ENCODE measurements around the gene RCBTB2.

Gene RCBTB2

DNA sequence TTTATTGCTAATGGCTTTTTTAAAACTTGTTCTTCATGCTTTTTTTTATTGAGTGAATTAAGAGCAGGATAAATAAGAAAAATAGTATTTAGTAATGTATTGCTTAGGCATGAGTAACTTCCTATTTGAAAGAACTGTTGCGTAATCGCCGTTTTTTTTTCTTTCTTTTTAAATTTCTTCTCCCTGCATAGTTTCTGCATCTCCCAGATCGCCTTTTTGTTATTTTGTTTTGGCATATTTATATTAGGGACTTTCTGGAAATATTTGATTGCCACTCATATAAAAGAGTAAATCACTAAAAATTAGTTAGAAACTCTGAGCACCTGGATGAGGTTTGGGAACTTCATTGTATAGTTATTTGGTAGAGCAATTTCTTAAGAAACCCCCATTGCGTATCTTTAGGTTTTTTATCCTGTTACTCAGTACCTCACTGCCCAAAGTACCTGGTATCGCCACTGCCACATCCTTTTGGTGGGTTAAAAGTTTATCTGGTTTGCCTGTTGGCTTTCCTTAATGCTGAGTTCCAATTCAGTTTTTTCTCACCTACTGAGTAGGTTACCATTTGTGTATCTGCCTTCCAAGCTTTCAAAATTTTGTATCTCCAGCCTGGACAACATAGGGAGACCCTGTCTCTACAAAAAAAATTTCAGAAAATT lies 83.8 kb downstream of the RCBTB2 start (continued):
- TF ChIP-seq RARB (CRISPR knock-in tag; IDR thresholded peaks at IDR 0.05) (no peak), ZFP3 (CRISPR knock-in tag; IDR thresholded peaks at IDR 0.05) (no peak), ISL1 (CRISPR knock-in tag; IDR thresholded peaks at IDR 0.05) (no peak), BACH2 (CRISPR knock-in tag; IDR thresholded peaks at IDR 0.05; ENCODE audit: borderline replicate concordance) (no peak)
- TF ChIP-seq, protein P1, sequence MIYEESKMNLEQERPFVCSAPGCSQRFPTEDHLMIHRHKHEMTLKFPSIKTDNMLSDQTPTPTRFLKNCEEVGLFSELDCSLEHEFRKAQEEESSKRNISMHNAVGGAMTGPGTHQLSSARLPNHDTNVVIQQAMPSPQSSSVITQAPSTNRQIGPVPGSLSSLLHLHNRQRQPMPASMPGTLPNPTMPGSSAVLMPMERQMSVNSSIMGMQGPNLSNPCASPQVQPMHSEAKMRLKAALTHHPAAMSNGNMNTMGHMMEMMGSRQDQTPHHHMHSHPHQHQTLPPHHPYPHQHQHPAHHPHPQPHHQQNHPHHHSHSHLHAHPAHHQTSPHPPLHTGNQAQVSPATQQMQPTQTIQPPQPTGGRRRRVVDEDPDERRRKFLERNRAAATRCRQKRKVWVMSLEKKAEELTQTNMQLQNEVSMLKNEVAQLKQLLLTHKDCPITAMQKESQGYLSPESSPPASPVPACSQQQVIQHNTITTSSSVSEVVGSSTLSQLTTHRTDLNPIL (CRISPR knock-in tag; IDR thresholded peaks at IDR 0.05; ENCODE audit: low read depth), result no peak

DNA sequence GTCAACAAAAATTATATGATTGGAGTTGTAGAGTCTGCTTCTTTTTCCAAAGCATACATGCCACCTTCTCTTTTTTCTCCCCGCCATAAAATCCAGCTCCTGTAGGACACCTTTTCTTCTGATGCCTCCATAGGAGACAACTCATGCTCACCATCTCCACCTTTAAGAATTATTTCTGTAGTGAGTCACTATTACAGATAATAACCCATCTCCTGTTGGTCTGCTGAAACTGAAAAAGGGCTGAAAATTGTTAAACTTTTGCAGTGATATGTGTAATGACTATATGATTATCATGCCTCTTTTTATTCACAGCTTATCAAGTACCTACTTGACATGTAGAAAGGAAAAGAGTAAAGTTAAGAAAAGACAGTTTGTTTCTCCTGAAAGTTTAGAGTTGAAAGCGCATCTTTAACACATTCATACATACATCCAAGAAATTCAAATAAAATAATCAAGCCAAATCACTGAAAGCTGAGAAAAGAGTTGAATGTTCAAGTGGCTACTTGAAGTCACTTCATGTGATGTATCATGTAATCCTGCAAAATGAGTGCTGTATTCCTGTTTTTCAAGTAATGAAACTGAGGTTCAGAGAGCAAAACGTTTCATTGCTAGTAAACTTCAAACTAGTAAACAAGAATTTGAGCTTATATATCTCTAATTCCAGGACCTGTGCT lies 84.5 kb downstream of the RCBTB2 start:
- TF ChIP-seq, protein P2, sequence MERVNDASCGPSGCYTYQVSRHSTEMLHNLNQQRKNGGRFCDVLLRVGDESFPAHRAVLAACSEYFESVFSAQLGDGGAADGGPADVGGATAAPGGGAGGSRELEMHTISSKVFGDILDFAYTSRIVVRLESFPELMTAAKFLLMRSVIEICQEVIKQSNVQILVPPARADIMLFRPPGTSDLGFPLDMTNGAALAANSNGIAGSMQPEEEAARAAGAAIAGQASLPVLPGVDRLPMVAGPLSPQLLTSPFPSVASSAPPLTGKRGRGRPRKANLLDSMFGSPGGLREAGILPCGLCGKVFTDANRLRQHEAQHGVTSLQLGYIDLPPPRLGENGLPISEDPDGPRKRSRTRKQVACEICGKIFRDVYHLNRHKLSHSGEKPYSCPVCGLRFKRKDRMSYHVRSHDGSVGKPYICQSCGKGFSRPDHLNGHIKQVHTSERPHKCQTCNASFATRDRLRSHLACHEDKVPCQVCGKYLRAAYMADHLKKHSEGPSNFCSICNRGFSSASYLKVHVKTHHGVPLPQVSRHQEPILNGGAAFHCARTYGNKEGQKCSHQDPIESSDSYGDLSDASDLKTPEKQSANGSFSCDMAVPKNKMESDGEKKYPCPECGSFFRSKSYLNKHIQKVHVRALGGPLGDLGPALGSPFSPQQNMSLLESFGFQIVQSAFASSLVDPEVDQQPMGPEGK (CRISPR knock-in tag; IDR thresholded peaks at IDR 0.05; ENCODE audit: borderline replicate concordance), result no peak
- TF ChIP-seq ZNF70 (CRISPR knock-in tag; IDR thresholded peaks at IDR 0.05), result no peak
- TF ChIP-seq SNAI2 (CRISPR knock-in tag; IDR thresholded peaks at IDR 0.05), result no peak
- TF ChIP-seq GLIS3 (CRISPR knock-in tag; IDR thresholded peaks at IDR 0.05), result no peak
- no peak for TF ChIP-seq ZFP3 (CRISPR knock-in tag; IDR thresholded peaks at IDR 0.05)
- TF ChIP-seq ZNF8 (CRISPR knock-in tag; IDR thresholded peaks at IDR 0.05), result no peak
- ATAC-seq, result no peak

DNA sequence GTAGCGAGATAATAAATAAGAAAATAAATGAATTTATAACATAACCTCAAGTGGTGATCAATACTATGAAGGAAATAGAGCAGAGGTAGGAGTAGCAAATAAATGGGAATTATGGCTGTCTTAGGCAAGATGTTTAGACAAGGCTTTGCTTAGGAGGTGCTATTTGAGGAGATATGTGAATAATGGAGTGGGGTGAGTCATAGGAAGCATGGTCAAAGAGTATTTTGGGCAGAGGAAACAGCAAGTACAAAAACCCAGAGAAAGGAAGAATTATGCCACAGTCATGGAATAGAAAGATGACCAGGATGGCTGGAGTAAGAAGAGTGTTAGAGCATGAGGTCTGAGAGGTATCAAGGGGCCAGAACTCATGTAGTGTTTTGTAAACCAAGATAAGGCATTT lies 86.4 kb downstream of the RCBTB2 start:
- ATAC-seq, result peak; percentile 51; the same call in 2 of the 3 replicates
- TF ChIP-seq PPARA (CRISPR knock-in tag; IDR thresholded peaks at IDR 0.05; ENCODE audit: borderline replicate concordance) (no peak), ZFP30 (CRISPR knock-in tag; IDR thresholded peaks at IDR 0.05) (no peak), TCF4 (CRISPR knock-in tag; IDR thresholded peaks at IDR 0.05; ENCODE audit: borderline replicate concordance) (no peak), SNAI2 (CRISPR knock-in tag; IDR thresholded peaks at IDR 0.05) (no peak), ZC3H10 (CRISPR knock-in tag; IDR thresholded peaks at IDR 0.05) (no peak), ZNF565 (CRISPR knock-in tag; conservative IDR thresholded peaks at IDR 0.05; ENCODE audit: low read depth) (no peak), OSR1 (CRISPR knock-in tag; IDR thresholded peaks at IDR 0.05) (no peak), ISL1 (CRISPR knock-in tag; IDR thresholded peaks at IDR 0.05) (no peak), BACH2 (CRISPR knock-in tag; IDR thresholded peaks at IDR 0.05; ENCODE audit: borderline replicate concordance) (no peak), RARB (CRISPR knock-in tag; IDR thresholded peaks at IDR 0.05) (no peak), ARNTL (CRISPR knock-in tag; IDR thresholded peaks at IDR 0.05; ENCODE audit: borderline replicate concordance, low read depth) (no peak), GLIS3 (CRISPR knock-in tag; IDR thresholded peaks at IDR 0.05) (no peak), ESRRG (CRISPR knock-in tag; IDR thresholded peaks at IDR 0.05) (no peak), ZNF8 (CRISPR knock-in tag; IDR thresholded peaks at IDR 0.05) (no peak), ZFP3 (CRISPR knock-in tag; IDR thresholded peaks at IDR 0.05) (no peak), CSDC2 (CRISPR knock-in tag; IDR thresholded peaks at IDR 0.05) (no peak)
- TF ChIP-seq, protein P2 (CRISPR knock-in tag; IDR thresholded peaks at IDR 0.05; ENCODE audit: borderline replicate concordance), result no peak
- TF ChIP-seq, protein P1 (CRISPR knock-in tag; IDR thresholded peaks at IDR 0.05; ENCODE audit: low read depth), result no peak
- TF ChIP-seq, protein P3, sequence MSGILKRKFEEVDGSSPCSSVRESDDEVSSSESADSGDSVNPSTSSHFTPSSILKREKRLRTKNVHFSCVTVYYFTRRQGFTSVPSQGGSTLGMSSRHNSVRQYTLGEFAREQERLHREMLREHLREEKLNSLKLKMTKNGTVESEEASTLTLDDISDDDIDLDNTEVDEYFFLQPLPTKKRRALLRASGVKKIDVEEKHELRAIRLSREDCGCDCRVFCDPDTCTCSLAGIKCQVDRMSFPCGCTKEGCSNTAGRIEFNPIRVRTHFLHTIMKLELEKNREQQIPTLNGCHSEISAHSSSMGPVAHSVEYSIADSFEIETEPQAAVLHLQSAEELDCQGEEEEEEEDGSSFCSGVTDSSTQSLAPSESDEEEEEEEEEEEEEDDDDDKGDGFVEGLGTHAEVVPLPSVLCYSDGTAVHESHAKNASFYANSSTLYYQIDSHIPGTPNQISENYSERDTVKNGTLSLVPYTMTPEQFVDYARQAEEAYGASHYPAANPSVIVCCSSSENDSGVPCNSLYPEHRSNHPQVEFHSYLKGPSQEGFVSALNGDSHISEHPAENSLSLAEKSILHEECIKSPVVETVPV (CRISPR knock-in tag; IDR thresholded peaks at IDR 0.05), result no peak
- TF ChIP-seq, protein P4, sequence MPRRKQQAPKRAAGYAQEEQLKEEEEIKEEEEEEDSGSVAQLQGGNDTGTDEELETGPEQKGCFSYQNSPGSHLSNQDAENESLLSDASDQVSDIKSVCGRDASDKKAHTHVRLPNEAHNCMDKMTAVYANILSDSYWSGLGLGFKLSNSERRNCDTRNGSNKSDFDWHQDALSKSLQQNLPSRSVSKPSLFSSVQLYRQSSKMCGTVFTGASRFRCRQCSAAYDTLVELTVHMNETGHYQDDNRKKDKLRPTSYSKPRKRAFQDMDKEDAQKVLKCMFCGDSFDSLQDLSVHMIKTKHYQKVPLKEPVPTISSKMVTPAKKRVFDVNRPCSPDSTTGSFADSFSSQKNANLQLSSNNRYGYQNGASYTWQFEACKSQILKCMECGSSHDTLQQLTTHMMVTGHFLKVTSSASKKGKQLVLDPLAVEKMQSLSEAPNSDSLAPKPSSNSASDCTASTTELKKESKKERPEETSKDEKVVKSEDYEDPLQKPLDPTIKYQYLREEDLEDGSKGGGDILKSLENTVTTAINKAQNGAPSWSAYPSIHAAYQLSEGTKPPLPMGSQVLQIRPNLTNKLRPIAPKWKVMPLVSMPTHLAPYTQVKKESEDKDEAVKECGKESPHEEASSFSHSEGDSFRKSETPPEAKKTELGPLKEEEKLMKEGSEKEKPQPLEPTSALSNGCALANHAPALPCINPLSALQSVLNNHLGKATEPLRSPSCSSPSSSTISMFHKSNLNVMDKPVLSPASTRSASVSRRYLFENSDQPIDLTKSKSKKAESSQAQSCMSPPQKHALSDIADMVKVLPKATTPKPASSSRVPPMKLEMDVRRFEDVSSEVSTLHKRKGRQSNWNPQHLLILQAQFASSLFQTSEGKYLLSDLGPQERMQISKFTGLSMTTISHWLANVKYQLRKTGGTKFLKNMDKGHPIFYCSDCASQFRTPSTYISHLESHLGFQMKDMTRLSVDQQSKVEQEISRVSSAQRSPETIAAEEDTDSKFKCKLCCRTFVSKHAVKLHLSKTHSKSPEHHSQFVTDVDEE (CRISPR knock-in tag; IDR thresholded peaks at IDR 0.05), result no peak

All from SK-N-SH treated with all-trans-retinoic acid at 6 μM for 48 hours (cell line).